K562 (cell line): ENCODE measurements around the gene MITF. TPM values are rescaled to one million over a fixed set of nuclear protein-coding genes. Genes with fewer than 3 reads are reported as not detected.

Experiments
- ATF2 ChIP-seq: sonication (generic); formaldehyde crosslinking; IDR thresholded peaks from 2 replicates; pipeline ENCODE4 v1.8.1; 2022; ENCODE audit warnings: missing genetic modification reagents
- DNMT1 ChIP-seq: fragments of 450-650 bp; IDR thresholded peaks from 2 replicates; pipeline ENCODE4 v1.6.1; 2016; ENCODE audit warnings: antibody characterized with exemption, mild to moderate bottlenecking
- IFI16 ChIP-seq: fragments of 250-450 bp; sonication (Bioruptor Pico); IDR thresholded peaks from 2 replicates; pipeline ENCODE4 v2.1.2; 2022; ENCODE audit warnings: mild to moderate bottlenecking, inconsistent platforms
- ZBTB40 ChIP-seq, 2 experiments: fragments of 450-650 bp in 1 of 2; sonication (generic) in 1 of 2; formaldehyde crosslinking in 1 of 2; IDR thresholded peaks; 2 replicates each; pipeline versions ENCODE4 v1.7.1 to v1.9.0; 2016 to 2022; ENCODE audit warnings: inconsistent platforms in 1 of 2, mild to moderate bottlenecking in 1 of 2, missing genetic modification reagents in 1 of 2
- ZNF316 ChIP-seq: fragments of 450-650 bp; IDR thresholded peaks from 2 replicates; pipeline ENCODE4 v1.6.1; 2016
- polyA plus RNA-seq, 8 experiments: library from polyadenylated mRNA; depleted of rRNA in 4 of 8; stranded (reverse) in 5 of 8; unstranded in 3 of 8; fragments of >200 nt; fragmentation: Nextera tagmentation in 2 of 8; fragmentation: Illumina TruSeq in 1 of 8; extraction: Ambion mirVana in 2 of 8; extraction: Trizol in 1 of 8; gene quantifications; 2 replicates each; pipeline versions ENCODE4 v1.2.1 to v1.2.3, GENCODE V29; 2011 to 2014; ENCODE audit warnings: inconsistent platforms in 1 of 8, missing spikeins in 1 of 8
- total RNA-seq, 7 experiments: library from RNA; depleted of rRNA in 6 of 7; stranded (reverse); fragments of >200 nt in 6 of 7; fragmentation: Illumina TruSeq in 2 of 7; extraction: Trizol in 2 of 7; gene quantifications; 2 replicates each; pipeline versions ENCODE4 v1.2.1 to v1.2.3, GENCODE V29; 2011 to 2021; ENCODE audit warnings: low replicate concordance in 1 of 7

MITF gene
- total and polyA plus RNA-seq, 9 of the 15 experiments (the other 6 are each of a cell fraction or from before 2014, with no cell fraction given): 5.6 to 14.9 (median 11.1) TPM

DNA sequence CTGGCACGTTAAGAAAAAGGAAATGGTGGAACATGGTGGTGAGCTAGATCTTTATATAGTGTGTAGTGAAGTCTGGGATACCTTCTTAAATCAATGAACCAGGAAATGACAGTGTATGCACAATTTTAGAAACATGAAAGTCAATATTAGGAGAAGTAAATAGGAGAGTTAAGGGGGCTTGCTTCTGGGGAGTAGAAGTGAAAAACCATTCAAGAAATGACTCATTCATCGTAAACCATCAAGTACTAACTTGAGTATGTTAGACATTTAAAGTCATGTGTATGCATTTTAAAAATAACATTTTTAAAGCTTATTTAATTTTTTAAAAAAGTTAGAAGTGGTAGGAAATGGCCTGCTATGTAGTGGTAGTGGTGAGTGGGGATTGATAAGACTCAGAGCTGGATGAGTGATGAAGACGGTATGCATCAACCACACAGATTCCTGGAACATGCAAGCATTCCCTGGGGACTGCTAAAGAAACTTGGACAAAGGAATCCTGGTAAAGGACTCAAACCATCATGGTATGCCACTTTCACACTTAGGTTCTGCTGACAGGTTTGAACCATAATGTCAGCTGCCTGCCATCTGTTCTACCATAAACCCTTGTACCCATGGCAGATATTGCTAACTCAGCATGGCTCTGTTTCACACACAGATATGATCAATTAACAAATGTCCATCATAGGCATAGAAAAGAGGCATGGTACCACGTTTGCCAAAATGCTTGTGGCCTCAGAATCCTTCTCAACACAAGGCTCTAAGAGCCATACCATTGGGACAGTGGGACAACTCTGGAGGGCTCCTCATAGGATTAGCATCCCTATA, 28.9 kb upstream of the MITF start (continued):
- TF ChIP-seq ZBTB40 (IDR thresholded peaks at IDR 0.05): no peak
- TF ChIP-seq ZBTB40 (CRISPR knock-in tag; IDR thresholded peaks at IDR 0.05): no peak
- TF ChIP-seq ZNF316: peak; percentile 64
- TF ChIP-seq IFI16 (CRISPR knock-in tag): no peak
- TF ChIP-seq DNMT1: no peak
- TF ChIP-seq ATF2 (CRISPR knock-in tag): no peak
